Esophagus muscularis mucosa (tissue), 4 donors: Measurements from ENCODE around the gene SDF2L1. TPM values are rescaled to one million over a fixed set of nuclear protein-coding genes. Genes with fewer than 3 reads are reported as not detected.
"Not testable (repeated sequence)": the region's sequence is repeated elsewhere in the genome, so short reads cannot be mapped to it uniquely, and the experiment has no call there.

Experiments used
- DNase-seq: peaks from one replicate; pipeline ENCODE4 v3.0.0-alpha.2; 2017; ENCODE audit errors: extremely low spot score
- H3K27ac ChIP-seq, 4 donors: fragments of 200-600 bp; sonication (generic); replicated peaks in 1 of 4; 1 replicate in 3 of 4; 2 replicates in 1 of 4; pipeline ENCODE4 v1.5.1; 2016 to 2019; ENCODE audit warnings: mild to moderate bottlenecking in 1 of 4
- H3K27me3 ChIP-seq, 4 donors: fragments of 200-600 bp; sonication (generic); one replicate each; pipeline versions ENCODE4 v1.5.1 to v1.6.0; 2016 to 2019
- H3K36me3 ChIP-seq, 4 donors: fragments of 200-600 bp; sonication (generic); one replicate each; pipeline ENCODE4 v1.5.1; 2016 to 2019
- H3K4me1 ChIP-seq, 4 donors: fragments of 200-600 bp; sonication (generic); one replicate each; pipeline ENCODE4 v1.5.1; 2016 to 2019
- H3K4me3 ChIP-seq, 4 donors: fragments of 200-600 bp; sonication (generic); 1 replicate in 2 of 4; 2 replicates in 2 of 4; pipeline ENCODE4 v1.5.1; 2016 to 2019; ENCODE audit warnings: mild to moderate bottlenecking in 4 of 4, moderate library complexity in 1 of 4
- H3K9me3 ChIP-seq, 4 donors: fragments of 200-600 bp; sonication (generic); 1 replicate in 3 of 4; 2 replicates in 1 of 4; pipeline ENCODE4 v1.5.1; 2016 to 2019
- CTCF ChIP-seq, 3 experiments: fragments of 200-600 bp in 2 of 3; fragments of 450-650 bp in 1 of 3; sonication (generic) in 2 of 3; IDR thresholded peaks; one replicate each; pipeline ENCODE4 v1.5.1; 2017 to 2019; ENCODE audit warnings: antibody characterized with exemption in 3 of 3, mild to moderate bottlenecking in 2 of 3, moderate library complexity in 1 of 3
- EP300 ChIP-seq: sonication (generic); formaldehyde crosslinking; IDR thresholded peaks from one replicate; pipeline ENCODE4 v1.6.1; 2017; ENCODE audit warnings: antibody characterized with exemption
- POLR2A ChIP-seq: fragments of 450-650 bp; IDR thresholded peaks from one replicate; pipeline ENCODE4 v1.6.1; 2017; ENCODE audit warnings: antibody characterized with exemption, moderate library complexity, mild to moderate bottlenecking, low read depth
- POLR2AphosphoS5 ChIP-seq, 2 donors: sonication (generic); formaldehyde crosslinking; IDR thresholded peaks; one replicate each; pipeline ENCODE4 v1.6.1; 2017; ENCODE audit warnings: antibody characterized with exemption in 2 of 2
- WGBS: methylation state at CpG from one replicate; pipeline ENCODE4 v1.1.5; 2018; 5-methylcytosine and 5-hydroxymethylcytosine counted together
- intact Hi-C: fragments of 100-400 bp; cut with DNase I; formaldehyde crosslinking; loops from one replicate; pipeline ENCODE4 v1.15.1; 2023
- total RNA-seq, 4 donors: library from RNA; depleted of rRNA; stranded (reverse); fragments of >200 nt; gene quantifications; one replicate each; pipeline versions ENCODE4 v1.1.0 to v1.2.1, GENCODE V29; 2016

The SDF2L1 gene
- total RNA-seq, 4 donors from 2014 or later = 22.4 to 40.8 (median 29.3) TPM

GRCh38 chr22:21634081-21634480 is 8.0 kb upstream of the SDF2L1 start:
- WGBS = 87% methylated on average over 16 of the region's 16 CpGs
- H3K9me3 ChIP-seq = no peaks in the 10 kb centered on the region
- DNase-seq = no peak
- no peak overlapping the region for H3K4me3 ChIP-seq
- H3K4me1 ChIP-seq = peaks cover 4 to 12% (median 8%) of the 10 kb centered on the region in 4 donors
- intact Hi-C loops = no loop called here
- TF ChIP-seq POLR2A (no peak), POLR2AphosphoS5 (IDR thresholded peaks at IDR 0.05) (no peak)
- H3K27me3 ChIP-seq = no peaks in the 10 kb centered on the region
- H3K36me3 ChIP-seq = no peaks in the 10 kb centered on the region
- H3K27ac ChIP-seq = no peak overlapping the region

- Histone ChIP-seq H3K27ac (no peak overlapping the region), H3K36me3 (no peaks in the 10 kb centered on the region), H3K4me1 (peaks cover 0 to 6% (median 4%) of the 10 kb centered on the region in 4 donors), H3K27me3 (no peaks in the 10 kb centered on the region), H3K9me3 (no peaks in the 10 kb centered on the region), H3K4me3 (no peak overlapping the region)
- intact Hi-C loops = no loop called here
- 80% methylated on average over 11 of the region's 19 CpGs for WGBS
- TF ChIP-seq POLR2A (no peak), EP300 (no peak), CTCF (IDR thresholded peaks at IDR 0.05) (no peak), POLR2AphosphoS5 (IDR thresholded peaks at IDR 0.05) (no peak)
- DNase-seq = no peak
Observed at GRCh38 chr22:21634844-21635243, 7.3 kb upstream of the SDF2L1 start.

- intact Hi-C loops = no loop called here
- H3K27me3 ChIP-seq = no peaks in the 10 kb centered on the region
- no peak for TF ChIP-seq CTCF (IDR thresholded peaks at IDR 0.05)
- TF ChIP-seq EP300 = no peak
- no peak for TF ChIP-seq POLR2A
- no peak for TF ChIP-seq POLR2AphosphoS5 (IDR thresholded peaks at IDR 0.05)
- H3K27ac ChIP-seq = no peak overlapping the region
- peaks cover 0 to 2% (median 1%) of the 10 kb centered on the region in 4 donors for H3K4me1 ChIP-seq
- no peak overlapping the region for H3K4me3 ChIP-seq
- H3K36me3 ChIP-seq = no peaks in the 10 kb centered on the region
- no peaks in the 10 kb centered on the region for H3K9me3 ChIP-seq
- WGBS = 80% methylated on average over 15 of the region's 15 CpGs
- no peak for DNase-seq
Observed at GRCh38 chr22:21635771-21636510, 6.2 kb upstream of the SDF2L1 start.

GRCh38 chr22:21636629-21637218 is 5.4 kb upstream of the SDF2L1 start:
- Histone ChIP-seq H3K4me1 (peaks cover 6 to 10% (median 8%) of the 10 kb centered on the region in 4 donors), H3K27ac (no peak overlapping the region), H3K4me3 (no peak overlapping the region), H3K36me3 (no peaks in the 10 kb centered on the region), H3K27me3 (no peaks in the 10 kb centered on the region), H3K9me3 (no peaks in the 10 kb centered on the region)
- TF ChIP-seq EP300 (no peak), POLR2AphosphoS5 (IDR thresholded peaks at IDR 0.05) (no peak), POLR2A (no peak), CTCF (IDR thresholded peaks at IDR 0.05) (no peak)
- DNase-seq = no peak
- intact Hi-C loops = no loop called here
- 91% methylated on average over 17 of the region's 17 CpGs for WGBS

- H3K27me3 ChIP-seq, DNase-seq, H3K9me3 ChIP-seq, H3K4me3 ChIP-seq, H3K27ac ChIP-seq, intact Hi-C loops, H3K36me3 ChIP-seq: not testable (repeated sequence)
- 80% methylated on average over 2 of the region's 2 CpGs for WGBS
- H3K4me1 ChIP-seq = peaks cover 6 to 13% (median 10%) of the 10 kb centered on the region in 4 donors
Observed at GRCh38 chr22:21637450-21637849, 4.7 kb upstream of the SDF2L1 start.
